AG04449 (cell line): ENCODE measurements around the gene AGBL2.
"Not testable (repeated sequence)": the region's sequence is repeated elsewhere in the genome, so short reads cannot be mapped to it uniquely, and the experiment has no call there.

Experiments
- CTCF ChIA-PET: fragments of 350-600 bp; formaldehyde crosslinking; extraction: SDS; loops from one replicate; lab custom pipeline; 2021; ENCODE audit warnings: antibody characterized with exemption; lab: Yijun Ruan, JAX
- POLR2A ChIA-PET: fragments of 400-600, 350-600 bp; formaldehyde crosslinking; extraction: SDS; loops from one replicate; lab custom pipeline; 2020; ENCODE audit warnings: antibody characterized with exemption, inconsistent platforms; lab: Yijun Ruan, JAX
- DNase-seq: peaks from one replicate; pipeline ENCODE4 v3.0.0-alpha.2; 2010; ENCODE audit warnings: low read depth, low spot score
- H3K4me3 ChIP-seq: 2 replicates; pipeline ENCODE4 v1.5.1; 2011; ENCODE audit warnings: low read depth, mild to moderate bottlenecking, control low read depth, low read length
- CTCF ChIP-seq: IDR thresholded peaks from one replicate; pipeline ENCODE4 v1.5.1; 2011; ENCODE audit warnings: mild to moderate bottlenecking, moderate library complexity, low read length, control low read depth, inconsistent platforms; ENCODE audit not compliant: insufficient read depth; ENCODE audit errors: missing control alignments

AGBL2 gene

GRCh38 chr11:47675851-47676250 lies 39.3 kb downstream of the AGBL2 start:
- DNase-seq = no peak
- H3K4me3 ChIP-seq = no peak overlapping the region
- ChIA-PET POLR2A (no interaction called here), CTCF (no interaction called here)
- no peak for TF ChIP-seq CTCF

DNA sequence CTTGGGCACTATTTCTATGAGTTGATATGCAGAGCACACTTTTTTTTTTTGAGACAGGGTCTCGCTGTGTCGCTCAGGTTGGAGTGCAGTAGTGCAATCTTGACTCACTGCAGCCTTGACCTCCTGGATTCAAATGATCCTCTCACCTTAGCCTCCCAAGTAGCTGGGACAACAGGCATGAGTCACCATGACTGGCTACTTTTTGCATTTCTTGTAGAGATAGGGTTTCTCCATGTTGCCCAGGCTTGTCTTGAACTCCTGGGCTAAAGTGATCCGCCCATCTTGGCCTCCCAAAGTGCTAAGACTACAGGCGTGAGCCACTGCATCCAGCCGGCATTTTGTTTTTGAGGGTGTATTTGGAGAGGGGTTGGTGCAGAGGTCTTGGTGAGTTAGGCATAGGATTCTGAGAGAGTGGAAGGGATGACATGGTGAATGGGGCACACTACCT lies 42.9 kb downstream of the AGBL2 start:
- no peak for TF ChIP-seq CTCF
- ChIA-PET CTCF (no interaction called here), POLR2A (no interaction called here)
- no peak overlapping the region for H3K4me3 ChIP-seq
- no peak for DNase-seq

DNA sequence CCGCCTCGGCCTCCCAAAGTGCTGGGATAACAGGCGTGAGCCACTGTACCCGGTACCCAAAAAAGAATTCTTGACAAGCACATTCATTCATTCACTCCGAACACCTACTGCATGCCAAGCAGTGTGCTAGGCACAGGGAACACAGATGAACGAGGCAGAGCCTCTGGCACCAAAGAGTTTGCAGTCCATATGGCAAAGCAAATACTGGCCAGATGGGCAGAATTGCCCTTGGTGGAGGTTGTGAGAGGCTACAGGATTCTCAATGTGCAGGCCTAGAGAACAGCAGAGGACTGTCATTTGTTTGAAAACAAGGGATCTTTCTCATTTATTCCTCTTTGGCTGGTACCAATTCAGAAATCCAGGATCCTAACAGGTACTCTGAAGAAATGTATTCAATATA lies 45.3 kb downstream of the AGBL2 start:
- H3K4me3 ChIP-seq = no peak overlapping the region
- POLR2A ChIA-PET = no interaction called here
- no peak for DNase-seq
- no peak for TF ChIP-seq CTCF
- CTCF ChIA-PET = no interaction called here

DNA sequence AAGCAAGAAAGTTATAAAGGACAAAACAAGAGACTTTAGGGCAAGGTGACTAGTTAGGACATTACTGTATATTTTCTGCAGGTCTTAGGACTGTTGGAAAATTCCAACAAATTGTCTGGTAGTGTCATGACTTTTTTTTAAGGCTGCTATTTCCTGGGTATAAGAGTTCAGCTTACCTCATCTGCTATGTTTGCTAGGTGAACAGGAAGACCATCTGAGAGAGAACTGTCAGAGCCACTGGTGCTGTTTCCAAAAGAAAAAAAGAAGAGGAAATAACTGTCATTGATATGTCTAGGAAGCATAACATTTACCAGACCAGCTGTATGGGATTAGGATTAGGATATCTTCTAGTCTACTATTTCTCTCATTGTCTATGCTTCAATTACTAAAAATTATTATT lies 46.5 kb downstream of the AGBL2 start:
- no peak for TF ChIP-seq CTCF
- no peak overlapping the region for H3K4me3 ChIP-seq
- no peak for DNase-seq
- ChIA-PET POLR2A (interaction anchor here (0.7 kb wide), 1 partner anchor 39 kb away, joined by 3 read pairs; no protein-coding TSS in a partner anchor), CTCF (no interaction called here)

DNA sequence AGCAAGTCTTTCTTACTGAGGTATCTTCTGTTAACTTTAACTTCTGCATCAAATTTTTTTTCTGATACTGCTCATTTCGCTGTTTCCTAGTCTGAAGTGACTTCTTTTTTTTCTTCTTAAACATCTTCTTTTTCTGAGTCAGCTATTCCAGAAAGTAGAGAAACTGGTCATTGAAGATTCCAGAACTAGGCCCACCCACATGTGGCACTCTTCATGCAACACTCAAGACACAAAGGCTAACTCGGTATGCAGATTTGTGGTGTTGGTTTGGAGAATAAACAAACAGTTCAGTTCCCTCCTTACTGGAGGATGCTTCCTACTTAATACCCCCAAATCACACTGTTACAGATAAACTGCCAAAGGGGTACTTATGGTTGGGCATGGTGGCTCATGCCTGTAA lies 47.6 kb downstream of the AGBL2 start:
- H3K4me3 ChIP-seq = no peak overlapping the region
- DNase-seq = no peak
- TF ChIP-seq CTCF = no peak
- CTCF ChIA-PET = no interaction called here
- POLR2A ChIA-PET = no interaction called here

- ChIA-PET CTCF (no interaction called here), POLR2A (no interaction called here)
- no peak for TF ChIP-seq CTCF
- DNase-seq = no peak
- no peak overlapping the region for H3K4me3 ChIP-seq
Measured at GRCh38 chr11:47667135-47667534, 48.0 kb downstream of the AGBL2 start.

DNA sequence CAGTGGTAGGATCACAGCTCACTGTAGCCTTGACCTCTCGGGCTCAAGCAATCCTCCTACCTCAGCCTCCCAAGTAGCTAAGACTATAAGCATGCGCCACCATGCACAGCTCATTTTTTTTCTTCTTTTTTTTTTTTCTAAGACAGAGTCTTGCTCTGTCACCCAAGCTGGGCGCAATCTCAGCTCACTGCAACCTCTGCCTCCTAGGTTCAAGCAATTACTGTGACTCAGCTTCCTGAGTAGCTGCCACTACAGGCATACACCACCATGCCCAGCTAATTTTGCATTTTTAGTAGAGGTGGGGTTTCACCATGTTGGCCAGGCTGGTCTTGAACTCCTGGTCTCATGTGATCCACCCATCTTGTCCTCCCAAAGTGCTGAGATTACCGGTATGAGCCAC lies 50.2 kb downstream of the AGBL2 start:
- CTCF ChIA-PET, DNase-seq, H3K4me3 ChIP-seq, POLR2A ChIA-PET: not testable (repeated sequence)
